ENCODE data around the gene MRPL52.
"Not testable (repeated sequence)": the region's sequence is repeated elsewhere in the genome, so short reads cannot be mapped to it uniquely, and the experiment has no call there.

The MRPL52 gene

GRCh38 chr14:22841311-22841710 is 11.6 kb downstream of the MRPL52 start:
- DNase-seq, result no peak

GRCh38 chr14:22841769-22842168 is 12.1 kb downstream of the MRPL52 start:
- DNase-seq, result no peak

GRCh38 chr14:22842211-22843122 is 12.8 kb downstream of the MRPL52 start:
- DNase-seq, result no peak

GRCh38 chr14:22843123-22843925 is 13.6 kb downstream of the MRPL52 start:
- no peak for DNase-seq

- DNase-seq, result no peak
Measured at GRCh38 chr14:22844221-22845102, 14.8 kb downstream of the MRPL52 start.

GRCh38 chr14:22845103-22845394 is 15.4 kb downstream of the MRPL52 start:
- no peak for DNase-seq

- DNase-seq, result no peak
Measured at GRCh38 chr14:22845821-22846625, 16.3 kb downstream of the MRPL52 start.

GRCh38 chr14:22846811-22847307 is 17.2 kb downstream of the MRPL52 start:
- no peak for DNase-seq

- no peak for DNase-seq
Measured at GRCh38 chr14:22847661-22848341, 18.1 kb downstream of the MRPL52 start.

- no peak for DNase-seq
Measured at GRCh38 chr14:22848351-22849164, 18.9 kb downstream of the MRPL52 start.

GRCh38 chr14:22849212-22849819 is 19.6 kb downstream of the MRPL52 start:
- no peak for DNase-seq

GRCh38 chr14:22850944-22851764 is 21.5 kb downstream of the MRPL52 start:
- DNase-seq, result no peak

- DNase-seq, result not testable (repeated sequence)
Measured at GRCh38 chr14:22852178-22852577, 22.5 kb downstream of the MRPL52 start.

GRCh38 chr14:22852599-22852939 is 22.9 kb downstream of the MRPL52 start:
- no peak for DNase-seq

- peak; percentile 86 for DNase-seq
Measured at GRCh38 chr14:22852940-22853767, 23.5 kb downstream of the MRPL52 start.

GRCh38 chr14:22854296-22854695 is 24.6 kb downstream of the MRPL52 start:
- DNase-seq, result not testable (repeated sequence)

- DNase-seq, result peak; percentile 92
Measured at GRCh38 chr14:22854963-22855724, 25.5 kb downstream of the MRPL52 start.

Data from DMS53 (cell line).